A549 treated with GW870086 at 1 μM for 4 hours (cell line): ENCODE results near the gene NUP210. TPM values are rescaled to one million over a fixed set of nuclear protein-coding genes. Genes with fewer than 3 reads are reported as not detected.

Experiments
- total RNA-seq: library from RNA; stranded (reverse); fragments of 200-300 nt; extraction: Qiagen RNA extraction; gene quantifications from 5 replicates; pipeline ENCODE4 v1.2.3, GENCODE V29; 2022; ENCODE audit warnings: low read depth

NUP210 gene
- total RNA-seq = 31.1 to 44.3 TPM (median 38.2 TPM) in 5 replicates

GRCh38 chr3:13420045-13420830, at the start of gene NUP210:
TSS of gene NUP210 (minus strand) at chr3:13420322. CDS start at chr3:13420226, 96 bp downstream.

Other genes starting within 250 kb of the NUP210 start
- gene HDAC11, start 60.0 kb upstream of the NUP210 start, total RNA-seq = 8.4 to 12.2 TPM (median 8.6 TPM) in 5 replicates
- gene FBLN2, start 128.8 kb upstream of the NUP210 start, total RNA-seq = 1.6 to 3.4 TPM (median 2.2 TPM) in 5 replicates